Trophoblast cell (in vitro differentiated cells and primary cell): ENCODE results near the gene VWA2.

Experiments used
- DNase-seq, 2 donors: peaks; one replicate each; pipeline ENCODE4 v3.0.0-alpha.2; 2016
- H2AFZ ChIP-seq: 2 replicates; pipeline ENCODE4 v1.6.1; 2013; ENCODE audit warnings: low read length, moderate library complexity, mild to moderate bottlenecking; ENCODE audit not compliant: insufficient read depth, poor library complexity
- H2AK5ac ChIP-seq: 2 replicates; pipeline ENCODE4 v1.6.1; 2013; ENCODE audit warnings: mild to moderate bottlenecking, low read length
- H2BK120ac ChIP-seq: 2 replicates; pipeline ENCODE4 v1.6.1; 2013; ENCODE audit warnings: low read length, mild to moderate bottlenecking, moderate library complexity; ENCODE audit not compliant: insufficient read depth, poor library complexity
- H2BK12ac ChIP-seq: 2 replicates; pipeline ENCODE4 v1.6.1; 2013; ENCODE audit warnings: mild to moderate bottlenecking, low read length, moderate library complexity
- H2BK5ac ChIP-seq: 2 replicates; pipeline ENCODE4 v1.6.1; 2013; ENCODE audit warnings: low read length, low read depth, moderate library complexity, mild to moderate bottlenecking; ENCODE audit not compliant: poor library complexity
- H3K14ac ChIP-seq: 2 replicates; pipeline ENCODE4 v1.6.1; 2013; ENCODE audit warnings: mild to moderate bottlenecking, low read length
- H3K18ac ChIP-seq: 2 replicates; pipeline ENCODE4 v1.6.1; 2013; ENCODE audit warnings: mild to moderate bottlenecking, low read length
- H3K23ac ChIP-seq: 2 replicates; pipeline ENCODE4 v1.6.1; 2013; ENCODE audit warnings: low read length
- H3K27ac ChIP-seq: 2 replicates; pipeline ENCODE4 v1.5.1; 2013; ENCODE audit warnings: low read depth, mild to moderate bottlenecking, inconsistent platforms, low read length, moderate library complexity
- H3K27me3 ChIP-seq: 2 replicates; pipeline ENCODE4 v1.6.1; 2013; ENCODE audit warnings: inconsistent platforms, mild to moderate bottlenecking, low read length, moderate library complexity; ENCODE audit not compliant: insufficient read depth
- H3K36me3 ChIP-seq, 2 experiments: 1 replicate in 1 of 2; 2 replicates in 1 of 2; pipeline ENCODE4 v1.6.1; 2013; ENCODE audit warnings: low read length in 2 of 2, mild to moderate bottlenecking in 2 of 2, moderate library complexity in 1 of 2; ENCODE audit not compliant: insufficient read depth in 2 of 2, control insufficient read depth in 1 of 2
- H3K4ac ChIP-seq: 2 replicates; pipeline ENCODE4 v1.6.1; 2013; ENCODE audit warnings: low read depth, mild to moderate bottlenecking, low read length, moderate library complexity
- H3K4me1 ChIP-seq, 2 experiments: 1 replicate in 1 of 2; 2 replicates in 1 of 2; pipeline ENCODE4 v1.6.1; 2013; ENCODE audit warnings: low read length in 2 of 2, mild to moderate bottlenecking in 2 of 2, moderate library complexity in 1 of 2; ENCODE audit not compliant: insufficient read depth in 2 of 2, control insufficient read depth in 1 of 2
- H3K4me2 ChIP-seq: 2 replicates; pipeline ENCODE4 v1.6.1; 2013; ENCODE audit warnings: inconsistent platforms, mild to moderate bottlenecking, low read length, moderate library complexity
- H3K4me3 ChIP-seq: 2 replicates; pipeline ENCODE4 v1.5.1; 2013; ENCODE audit warnings: mild to moderate bottlenecking, low read depth, low read length, inconsistent platforms
- H3K79me1 ChIP-seq: one replicate; pipeline ENCODE4 v1.6.1; 2013; ENCODE audit warnings: low read length
- H3K79me2 ChIP-seq: 2 replicates; pipeline ENCODE4 v1.6.1; 2013; ENCODE audit warnings: low read length, mild to moderate bottlenecking; ENCODE audit not compliant: control insufficient read depth, insufficient read depth, poor library complexity
- H3K9ac ChIP-seq: 2 replicates; pipeline ENCODE4 v1.6.1; 2013; ENCODE audit warnings: mild to moderate bottlenecking, low read length
- H3K9me3 ChIP-seq: 2 replicates; pipeline ENCODE4 v1.6.1; 2013; ENCODE audit warnings: low read depth, mild to moderate bottlenecking, control low read depth, inconsistent platforms, low read length; ENCODE audit not compliant: insufficient read depth
- H4K12ac ChIP-seq: 2 replicates; pipeline ENCODE4 v1.6.1; 2013; ENCODE audit warnings: low read depth, mild to moderate bottlenecking, low read length, moderate library complexity
- H4K8ac ChIP-seq: 2 replicates; pipeline ENCODE4 v1.6.1; 2013; ENCODE audit warnings: low read depth, mild to moderate bottlenecking, low read length, moderate library complexity
- H4K91ac ChIP-seq: one replicate; pipeline ENCODE4 v1.6.1; 2013; ENCODE audit warnings: low read depth, mild to moderate bottlenecking, low read length, moderate library complexity
- WGBS: extraction: QIAGEN DNeasy Blood & Tissue Kit; methylation state at CpG from one replicate; pipeline ENCODE4 v1.1.7; 2013; ENCODE audit warnings: missing lambda C conversion rate; ENCODE audit not compliant: insufficient read length, insufficient coverage; ENCODE audit errors: extremely low coverage; 5-methylcytosine and 5-hydroxymethylcytosine counted together

VWA2 gene

DNA sequence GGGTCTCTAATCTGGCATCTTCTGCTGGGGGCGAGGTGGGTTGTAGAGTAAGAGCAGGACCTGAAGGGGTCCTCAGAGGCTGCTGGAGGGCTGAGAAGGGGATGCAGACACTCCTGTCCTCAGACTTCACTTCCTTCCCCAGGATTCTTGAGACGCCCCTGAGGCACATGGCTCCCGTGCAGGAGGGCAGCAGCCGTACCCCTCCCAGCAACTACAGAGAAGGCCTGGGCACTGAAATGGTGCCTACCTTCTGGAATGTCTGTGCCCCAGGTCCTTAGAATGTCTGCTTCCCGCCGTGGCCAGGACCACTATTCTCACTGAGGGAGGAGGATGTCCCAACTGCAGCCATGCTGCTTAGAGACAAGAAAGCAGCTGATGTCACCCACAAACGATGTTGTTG is 52.0 kb downstream of the VWA2 start:
- no peak overlapping the region for H4K8ac ChIP-seq
- no peak overlapping the region for H3K18ac ChIP-seq

DNA sequence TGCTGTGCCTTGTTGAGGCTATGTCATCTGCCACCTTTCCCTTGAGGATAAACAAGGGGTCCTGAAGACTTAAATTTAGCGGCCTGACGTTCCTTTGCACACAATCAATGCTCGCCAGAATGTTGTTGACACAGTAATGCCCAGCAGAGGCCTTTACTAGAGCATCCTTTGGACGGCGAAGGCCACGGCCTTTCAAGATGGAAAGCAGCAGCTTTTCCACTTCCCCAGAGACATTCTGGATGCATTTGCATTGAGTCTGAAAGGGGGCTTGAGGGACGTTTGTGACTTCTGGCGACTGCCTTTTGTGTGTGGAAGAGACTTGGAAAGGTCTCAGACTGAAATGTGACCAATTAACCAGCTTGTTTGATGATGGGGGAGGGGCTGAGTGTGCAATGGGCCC is 52.5 kb downstream of the VWA2 start:
- no peak overlapping the region for H3K4me3 ChIP-seq
- H3K4ac ChIP-seq = no peak overlapping the region
- no peak overlapping the region for H3K18ac ChIP-seq
- H3K79me1 ChIP-seq = no peaks in the 10 kb centered on the region
- no peaks in the 10 kb centered on the region for H3K79me2 ChIP-seq
- no peak overlapping the region for H2AK5ac ChIP-seq
- no peak overlapping the region for H4K91ac ChIP-seq
- H3K9ac ChIP-seq = no peak overlapping the region
- H3K27me3 ChIP-seq = no peaks in the 10 kb centered on the region
- H3K14ac ChIP-seq = no peak overlapping the region
- H3K4me1 ChIP-seq = peaks cover 0 to 3% of the 10 kb centered on the region in 2 experiments
- H2AFZ ChIP-seq = no peak overlapping the region
- no peak overlapping the region for H4K12ac ChIP-seq
- H3K36me3 ChIP-seq = peaks cover 14 to 30% of the 10 kb centered on the region in 2 experiments
- H3K23ac ChIP-seq = no peak overlapping the region
- no peak overlapping the region for H3K27ac ChIP-seq
- no peak overlapping the region for H3K4me2 ChIP-seq
- no peak overlapping the region for H4K8ac ChIP-seq
- WGBS = no CpG with 5 or more reads among the region's 8 CpGs
- no peak overlapping the region for H2BK5ac ChIP-seq
- no peak overlapping the region for H2BK120ac ChIP-seq
- H3K9me3 ChIP-seq = peaks cover 6% of the 10 kb centered on the region
- H2BK12ac ChIP-seq = no peak overlapping the region
- DNase-seq = no peak

More for the DNA sequence above, 52.0 kb downstream of the VWA2 start:
- Histone ChIP-seq H2BK120ac (no peak overlapping the region), H3K27ac (no peak overlapping the region), H3K4me2 (no peak overlapping the region), H3K4me3 (no peak overlapping the region), H3K23ac (no peak overlapping the region), H2BK12ac (no peak overlapping the region), H4K91ac (no peak overlapping the region), H2BK5ac (no peak overlapping the region), H3K4ac (no peak overlapping the region), H2AFZ (no peak overlapping the region), H3K79me1 (no peaks in the 10 kb centered on the region), H3K4me1 (peaks cover 0 to 3% of the 10 kb centered on the region in 2 experiments), H3K79me2 (no peaks in the 10 kb centered on the region), H3K14ac (no peak overlapping the region), H4K12ac (no peak overlapping the region), H3K36me3 (peaks cover 13 to 26% of the 10 kb centered on the region in 2 experiments), H2AK5ac (no peak overlapping the region), H3K9me3 (peaks cover 5% of the 10 kb centered on the region), H3K27me3 (no peaks in the 10 kb centered on the region), H3K9ac (no peak overlapping the region)
- no CpG with 5 or more reads among the region's 7 CpGs for WGBS
- no peak for DNase-seq

- no peak overlapping the region for H2BK120ac ChIP-seq
- no peak overlapping the region for H3K14ac ChIP-seq
- H3K79me2 ChIP-seq = no peaks in the 10 kb centered on the region
- no peak overlapping the region for H2AK5ac ChIP-seq
- H3K18ac ChIP-seq = no peak overlapping the region
- H4K12ac ChIP-seq = no peak overlapping the region
- WGBS = no CpG with 5 or more reads among the region's 5 CpGs
- no peak overlapping the region for H4K8ac ChIP-seq
- H3K4me3 ChIP-seq = no peak overlapping the region
- H3K9ac ChIP-seq = no peak overlapping the region
- no peak overlapping the region for H3K27ac ChIP-seq
- H3K4ac ChIP-seq = no peak overlapping the region
- no peak overlapping the region for H3K23ac ChIP-seq
- H4K91ac ChIP-seq = no peak overlapping the region
- DNase-seq = no peak
- no peak overlapping the region for H2BK5ac ChIP-seq
- H2AFZ ChIP-seq = no peak overlapping the region
- no peaks in the 10 kb centered on the region for H3K27me3 ChIP-seq
- H3K4me2 ChIP-seq = no peak overlapping the region
- peaks cover 0 to 3% of the 10 kb centered on the region in 2 experiments for H3K4me1 ChIP-seq
- no peak overlapping the region for H2BK12ac ChIP-seq
- H3K36me3 ChIP-seq = peaks cover 26 to 44% of the 10 kb centered on the region in 2 experiments
- H3K9me3 ChIP-seq = peaks cover 13% of the 10 kb centered on the region
- H3K79me1 ChIP-seq = no peaks in the 10 kb centered on the region
Measured at GRCh38 chr10:114293075-114293474, 54.0 kb downstream of the VWA2 start.

DNA sequence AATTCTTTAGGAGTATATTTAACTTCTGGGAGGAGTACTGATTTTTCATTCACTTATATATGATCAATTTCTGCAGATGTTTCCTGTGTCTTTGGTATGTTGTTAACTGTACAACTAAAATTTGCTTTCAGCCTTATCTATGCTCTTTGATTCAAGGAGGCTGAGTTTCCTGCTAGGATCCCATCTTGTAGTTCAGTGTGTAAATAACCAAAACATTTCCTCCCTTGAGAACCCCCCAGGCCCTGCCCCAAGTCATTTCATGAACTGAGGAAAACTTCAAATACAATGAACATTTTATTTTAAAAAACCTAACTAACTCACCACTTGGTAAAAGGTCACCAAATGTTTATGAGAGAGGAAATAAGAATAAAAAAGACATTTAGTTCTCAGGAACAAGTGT is 55.5 kb downstream of the VWA2 start:
- no peak overlapping the region for H3K4me2 ChIP-seq
- no peak overlapping the region for H4K8ac ChIP-seq
- H3K4ac ChIP-seq = no peak overlapping the region
- no peak for DNase-seq
- H3K4me1 ChIP-seq = no peaks in the 10 kb centered on the region
- H3K79me2 ChIP-seq = no peaks in the 10 kb centered on the region
- H3K36me3 ChIP-seq = peaks cover 37 to 54% of the 10 kb centered on the region in 2 experiments
- no peak overlapping the region for H2BK5ac ChIP-seq
- H2BK12ac ChIP-seq = no peak overlapping the region
- no peak overlapping the region for H4K12ac ChIP-seq
- H3K9me3 ChIP-seq = peaks cover 10% of the 10 kb centered on the region
- no peak overlapping the region for H2BK120ac ChIP-seq
- no peak overlapping the region for H2AFZ ChIP-seq
- no peak overlapping the region for H3K14ac ChIP-seq
- no peak overlapping the region for H3K9ac ChIP-seq
- H4K91ac ChIP-seq = no peak overlapping the region
- H3K27me3 ChIP-seq = no peaks in the 10 kb centered on the region
- H3K18ac ChIP-seq = no peak overlapping the region
- no peak overlapping the region for H3K4me3 ChIP-seq
- H3K27ac ChIP-seq = no peak overlapping the region
- H3K79me1 ChIP-seq = no peaks in the 10 kb centered on the region
- H2AK5ac ChIP-seq = no peak overlapping the region
- H3K23ac ChIP-seq = no peak overlapping the region
